ENCODE measurements around the gene LMNTD1. TPM values are rescaled to one million over a fixed set of nuclear protein-coding genes. Genes with fewer than 3 reads are reported as not detected.

LMNTD1 gene
- total and polyA plus RNA-seq, 11 donors = 0.69 TPM; not detected in 10

DNA sequence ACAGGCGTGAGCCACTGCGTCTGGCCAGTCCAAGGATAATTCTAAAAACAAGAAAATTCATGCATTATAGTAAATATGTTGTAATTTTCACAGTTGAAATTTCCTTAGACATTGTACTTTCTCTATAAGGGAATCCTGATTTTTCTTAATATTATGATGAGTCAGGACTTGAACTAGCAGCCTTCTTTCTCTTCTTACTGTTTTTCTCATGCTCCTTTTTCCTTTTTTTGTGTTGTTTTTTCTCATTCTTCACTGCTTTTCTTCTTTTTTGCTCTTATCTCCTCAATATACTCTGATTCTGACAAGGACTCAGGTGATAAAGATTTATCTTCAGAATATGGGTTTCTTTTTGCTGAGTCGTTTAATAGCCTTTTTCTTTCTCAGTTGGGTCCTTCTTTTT is 117.7 kb downstream of the LMNTD1 start:
- H3K4me1 ChIP-seq = peaks cover 0 to 12% (median 0%) of the 10 kb centered on the region in 12 donors
- 78 to 85% (median 82%) methylated on average over 3 of the region's 3 CpGs for WGBS, 4 donors
- H3K36me3 ChIP-seq = no peaks in the 10 kb centered on the region
- DNase-seq (no peak), ATAC-seq (no peak)
- intact Hi-C loops (cut with DNase I) = loop anchor here in 6 of 10 donors (5.0 to 10.0 kb wide), 6 partner anchors 522 to 1267 kb away; partner anchors contain the start of gene RASSF8 (in 2 of the 6)
- H3K27me3 ChIP-seq = no peaks in the 10 kb centered on the region
- no peak for TF ChIP-seq POLR2A (IDR thresholded peaks at IDR 0.05)
- TF ChIP-seq, protein P1, sequence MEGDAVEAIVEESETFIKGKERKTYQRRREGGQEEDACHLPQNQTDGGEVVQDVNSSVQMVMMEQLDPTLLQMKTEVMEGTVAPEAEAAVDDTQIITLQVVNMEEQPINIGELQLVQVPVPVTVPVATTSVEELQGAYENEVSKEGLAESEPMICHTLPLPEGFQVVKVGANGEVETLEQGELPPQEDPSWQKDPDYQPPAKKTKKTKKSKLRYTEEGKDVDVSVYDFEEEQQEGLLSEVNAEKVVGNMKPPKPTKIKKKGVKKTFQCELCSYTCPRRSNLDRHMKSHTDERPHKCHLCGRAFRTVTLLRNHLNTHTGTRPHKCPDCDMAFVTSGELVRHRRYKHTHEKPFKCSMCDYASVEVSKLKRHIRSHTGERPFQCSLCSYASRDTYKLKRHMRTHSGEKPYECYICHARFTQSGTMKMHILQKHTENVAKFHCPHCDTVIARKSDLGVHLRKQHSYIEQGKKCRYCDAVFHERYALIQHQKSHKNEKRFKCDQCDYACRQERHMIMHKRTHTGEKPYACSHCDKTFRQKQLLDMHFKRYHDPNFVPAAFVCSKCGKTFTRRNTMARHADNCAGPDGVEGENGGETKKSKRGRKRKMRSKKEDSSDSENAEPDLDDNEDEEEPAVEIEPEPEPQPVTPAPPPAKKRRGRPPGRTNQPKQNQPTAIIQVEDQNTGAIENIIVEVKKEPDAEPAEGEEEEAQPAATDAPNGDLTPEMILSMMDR (IDR thresholded peaks at IDR 0.05) = no peak
- H3K4me3 ChIP-seq = no peak overlapping the region
- no peak overlapping the region for H3K27ac ChIP-seq
- H3K9me3 ChIP-seq = no peaks in the 10 kb centered on the region

DNA sequence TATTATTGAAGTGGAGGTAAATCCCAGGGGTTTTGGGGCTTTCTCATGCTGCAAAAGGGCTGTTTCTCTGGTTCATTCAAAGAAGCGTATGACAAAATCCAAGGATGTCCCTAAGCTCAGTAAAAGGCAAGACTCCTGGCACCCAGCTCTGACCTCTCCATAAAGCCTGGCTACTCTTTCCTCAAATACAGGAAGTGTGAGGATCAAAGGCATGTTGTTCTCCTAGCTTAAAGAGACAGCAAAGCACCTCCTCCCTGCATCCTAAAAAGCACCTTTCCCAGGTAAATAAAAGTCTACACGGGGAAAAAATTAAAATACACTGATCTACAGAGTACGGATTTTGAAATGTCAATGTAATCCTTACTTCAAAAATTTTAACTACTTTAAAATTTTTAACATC is 118.6 kb downstream of the LMNTD1 start:
- Histone ChIP-seq H3K9me3 (no peaks in the 10 kb centered on the region), H3K27ac (no peak overlapping the region), H3K36me3 (no peaks in the 10 kb centered on the region), H3K4me1 (peaks cover 0 to 12% (median 0%) of the 10 kb centered on the region in 12 donors), H3K4me3 (no peak overlapping the region), H3K27me3 (no peaks in the 10 kb centered on the region)
- ATAC-seq (no peak), DNase-seq (no peak)
- no peak for TF ChIP-seq POLR2A (IDR thresholded peaks at IDR 0.05)
- TF ChIP-seq, protein P1 (IDR thresholded peaks at IDR 0.05) = no peak
- 61 to 76% (median 72%) methylated on average over 3 of the region's 3 CpGs for WGBS, 4 donors
- intact Hi-C loops (cut with DNase I) = loop anchor here in 1 of 10 donors (10.0 kb wide), 1 partner anchor 660 kb away; no protein-coding TSS in a partner anchor

DNA sequence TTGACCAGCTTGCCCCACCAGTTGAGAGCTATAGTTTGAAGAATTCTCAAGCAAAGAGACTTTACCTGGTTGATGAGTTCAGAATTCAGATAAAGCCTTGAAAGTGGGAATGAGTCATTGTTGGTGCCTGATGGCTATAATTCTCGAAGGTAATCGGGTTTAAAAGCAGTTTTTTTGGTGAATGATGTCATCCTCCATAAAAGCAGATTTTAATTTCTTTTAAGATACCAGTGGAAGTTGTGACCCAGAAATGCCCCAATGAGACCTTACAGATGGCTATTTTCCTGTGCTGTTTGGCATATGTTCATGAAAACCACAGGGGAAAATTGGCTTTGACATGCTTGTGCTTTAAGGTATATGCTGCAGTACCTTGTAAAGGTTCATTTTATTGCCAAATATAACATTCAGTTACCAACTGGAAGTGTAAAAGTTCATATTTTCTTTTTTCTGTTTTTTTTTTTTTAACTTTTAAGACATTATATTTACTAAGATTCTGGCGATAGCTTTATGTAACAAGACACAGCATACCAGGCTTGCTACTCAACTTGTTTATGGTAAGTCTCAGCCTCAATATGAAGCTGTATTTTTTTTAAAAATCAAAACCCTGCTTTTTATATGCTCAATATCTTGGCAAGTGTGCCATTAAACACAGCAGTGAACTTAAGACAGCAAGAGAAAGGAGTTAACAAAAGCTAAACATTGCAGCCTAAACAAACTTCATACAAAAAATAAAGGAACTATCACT is 119.3 kb downstream of the LMNTD1 start:
- intact Hi-C loops (cut with DNase I) = loop anchor here in 1 of 10 donors (10.0 kb wide), 1 partner anchor 661 kb away; no protein-coding TSS in a partner anchor
- no peak for ATAC-seq

DNA sequence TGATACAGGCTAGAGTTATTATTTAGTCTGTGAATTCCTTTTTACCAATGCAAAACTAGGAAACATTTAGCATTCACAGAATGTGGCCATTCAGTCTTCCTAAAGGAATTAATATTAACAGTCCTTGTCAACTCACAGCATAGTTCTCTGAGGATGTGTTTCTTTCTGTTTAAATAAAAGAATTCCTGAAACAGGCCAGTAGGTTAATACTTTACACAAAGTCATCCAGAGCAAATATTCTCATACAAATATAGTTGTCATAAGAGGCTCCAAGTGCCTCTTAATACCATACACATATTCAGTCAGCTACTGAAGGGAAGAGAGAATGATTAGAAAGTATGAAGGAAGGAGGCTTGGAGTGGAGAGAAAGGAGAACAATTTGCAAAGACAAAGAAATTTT is 120.1 kb downstream of the LMNTD1 start:
- TF ChIP-seq POLR2A (IDR thresholded peaks at IDR 0.05) = no peak
- TF ChIP-seq, protein P1 (IDR thresholded peaks at IDR 0.05) = no peak
- intact Hi-C loops (cut with DNase I) = loop anchor here in 1 of 10 donors (10.0 kb wide), 1 partner anchor 662 kb away; no protein-coding TSS in a partner anchor
- DNase-seq (no peak), ATAC-seq (no peak)
- no peaks in the 10 kb centered on the region for H3K9me3 ChIP-seq
- no peak overlapping the region for H3K4me3 ChIP-seq
- H3K27ac ChIP-seq = no peak overlapping the region
- peaks cover 0 to 12% (median 0%) of the 10 kb centered on the region in 12 donors for H3K4me1 ChIP-seq
- H3K36me3 ChIP-seq = no peaks in the 10 kb centered on the region
- no peaks in the 10 kb centered on the region for H3K27me3 ChIP-seq

More for the DNA sequence above, 119.3 kb downstream of the LMNTD1 start:
- WGBS, 4 donors = 41 to 56% (median 47%) methylated on average over 3 of the region's 3 CpGs
- TF ChIP-seq, protein P1 (IDR thresholded peaks at IDR 0.05) = no peak
- no peak for TF ChIP-seq POLR2A (IDR thresholded peaks at IDR 0.05)
- H3K36me3 ChIP-seq = no peaks in the 10 kb centered on the region
- H3K9me3 ChIP-seq = no peaks in the 10 kb centered on the region
- no peak overlapping the region for H3K27ac ChIP-seq
- H3K27me3 ChIP-seq = no peaks in the 10 kb centered on the region
- H3K4me3 ChIP-seq = no peak overlapping the region
- DNase-seq = no peak
- peaks cover 0 to 12% (median 0%) of the 10 kb centered on the region in 12 donors for H3K4me1 ChIP-seq
